ENCODE data around the gene SUGCT.

- no peak for TF ChIP-seq YY1 (IDR thresholded peaks at IDR 0.05; ENCODE audit: insufficient read depth, insufficient read length)
- TF ChIP-seq ZNF274 (IDR thresholded peaks at IDR 0.05; ENCODE audit: low read depth, low read length) = no peak
- TF ChIP-seq SUZ12 (IDR thresholded peaks at IDR 0.05; ENCODE audit: extremely low read depth, insufficient read depth, insufficient read length) = no peak
These were observed 355.2 kb downstream of the SUGCT start for GRCh38 chr7:40489844-40490602.
